IMR-90 (cell line): Measurements from ENCODE around the gene WDR37. TPM values are rescaled to one million over a fixed set of nuclear protein-coding genes. Genes with fewer than 3 reads are reported as not detected.

Experiments used
- ATAC-seq: fragments of 200-7000 bp; cut with Tn5 transposase; 2 replicates; pipeline ENCODE4 v1.9.1; 2020; ENCODE audit warnings: low read depth, mild to moderate bottlenecking, moderate library complexity
- BruUV-seq: library from RNA; stranded (reverse); fragments of 400-500 nt; replicated peaks from 2 replicates; lab custom pipeline; 2021; lab: Mats Ljungman, UMichigan
- CTCF ChIA-PET: fragments of 300-600 bp; formaldehyde crosslinking; extraction: SDS; loops from one replicate; lab custom pipeline; 2021; ENCODE audit warnings: antibody characterized with exemption; lab: Yijun Ruan, JAX
- POLR2A ChIA-PET: fragments of 300-600 bp; sonication (Branson Sonifier 250); formaldehyde crosslinking; loops from one replicate; lab custom pipeline; 2022; ENCODE audit warnings: antibody characterized with exemption; ENCODE audit not compliant: unreplicated experiment; lab: Charles Lee
- DNase-seq: peaks from one replicate; pipeline ENCODE4 v3.0.0; 2013
- H2AFZ ChIP-seq: replicated peaks from 2 replicates; pipeline ENCODE3; 2013; ENCODE audit warnings: low read length, mild to moderate bottlenecking; ENCODE audit not compliant: poor library complexity
- H2AK5ac ChIP-seq: 2 replicates; pipeline ENCODE4 v1.6.1; 2013; ENCODE audit warnings: low read depth, low read length, inconsistent platforms
- H2AK9ac ChIP-seq: replicated peaks from 2 replicates; pipeline ENCODE3; 2013; ENCODE audit warnings: mild to moderate bottlenecking, low read depth, low read length, moderate library complexity; ENCODE audit not compliant: poor library complexity
- H2BK120ac ChIP-seq: 2 replicates; pipeline ENCODE4 v1.6.1; 2013; ENCODE audit warnings: low read depth, low read length, inconsistent platforms
- H2BK15ac ChIP-seq: 3 replicates; pipeline ENCODE4 v1.6.1; 2013; ENCODE audit warnings: low read depth, low read length, inconsistent platforms
- H2BK20ac ChIP-seq: 2 replicates; pipeline ENCODE4 v1.6.1; 2013; ENCODE audit warnings: low read depth, mild to moderate bottlenecking, inconsistent platforms, low read length, moderate library complexity
- H2BK5ac ChIP-seq: 2 replicates; pipeline ENCODE4 v1.6.1; 2013; ENCODE audit warnings: mild to moderate bottlenecking, low read depth, low read length, inconsistent platforms; ENCODE audit not compliant: poor library complexity, severe bottlenecking
- H3K14ac ChIP-seq: replicated peaks from 2 replicates; pipeline ENCODE4 v1.6.1; 2013; ENCODE audit warnings: low read depth, low read length, inconsistent platforms
- H3K18ac ChIP-seq: 2 replicates; pipeline ENCODE4 v1.6.1; 2013; ENCODE audit warnings: low read depth, low read length, control low read depth
- H3K23ac ChIP-seq: 2 replicates; pipeline ENCODE4 v1.6.1; 2013; ENCODE audit warnings: low read depth, low read length, inconsistent platforms
- H3K27ac ChIP-seq: 2 replicates; pipeline ENCODE4 v1.5.1; 2013; ENCODE audit warnings: mild to moderate bottlenecking, control low read depth, low read length; ENCODE audit not compliant: insufficient read depth
- H3K27me3 ChIP-seq: 2 replicates; pipeline ENCODE4 v1.6.1; 2013; ENCODE audit warnings: low read length; ENCODE audit not compliant: control insufficient read depth, insufficient read depth
- H3K36me3 ChIP-seq: 2 replicates; pipeline ENCODE4 v1.6.1; 2013; ENCODE audit warnings: low read length, mixed read lengths; ENCODE audit not compliant: control insufficient read depth, insufficient read depth
- H3K4ac ChIP-seq: 2 replicates; pipeline ENCODE4 v1.6.1; 2013; ENCODE audit warnings: low read depth, low read length, inconsistent platforms
- H3K4me1 ChIP-seq: 2 replicates; pipeline ENCODE4 v1.6.1; 2013; ENCODE audit warnings: low read length, mixed read lengths; ENCODE audit not compliant: control insufficient read depth, insufficient read depth
- H3K4me2 ChIP-seq: 2 replicates; pipeline ENCODE4 v1.6.1; 2013; ENCODE audit warnings: low read depth, mild to moderate bottlenecking, control low read depth, low read length, moderate library complexity
- H3K4me3 ChIP-seq: 2 replicates; pipeline ENCODE4 v1.5.1; 2013; ENCODE audit warnings: low read depth, mild to moderate bottlenecking, control low read depth, low read length, moderate library complexity; ENCODE audit not compliant: insufficient read depth
- H3K56ac ChIP-seq: 2 replicates; pipeline ENCODE4 v1.6.1; 2013; ENCODE audit warnings: low read length, inconsistent platforms; ENCODE audit not compliant: insufficient read depth; ENCODE audit errors: extremely low read depth
- H3K79me1 ChIP-seq, 2 experiments: 2 replicates each; pipeline ENCODE4 v1.6.1; 2013; ENCODE audit warnings: low read length in 2 of 2, inconsistent platforms in 1 of 2, low read depth in 1 of 2
- H3K9ac ChIP-seq: 2 replicates; pipeline ENCODE4 v1.6.1; 2013; ENCODE audit warnings: low read depth, low read length, control low read depth
- H3K9me1 ChIP-seq: 2 replicates; pipeline ENCODE4 v1.6.1; 2013; ENCODE audit warnings: low read length, inconsistent platforms; ENCODE audit not compliant: insufficient read depth
- H3K9me3 ChIP-seq: 2 replicates; pipeline ENCODE4 v1.6.1; 2013; ENCODE audit warnings: low read length; ENCODE audit not compliant: control insufficient read depth, insufficient read depth
- H4K20me1 ChIP-seq: 2 replicates; pipeline ENCODE4 v1.6.1; 2013; ENCODE audit warnings: low read length, inconsistent platforms; ENCODE audit not compliant: insufficient read depth
- H4K5ac ChIP-seq: 2 replicates; pipeline ENCODE4 v1.6.1; 2013; ENCODE audit warnings: mild to moderate bottlenecking, low read depth, low read length, control low read depth
- H4K8ac ChIP-seq, 2 experiments: 2 replicates each; pipeline ENCODE4 v1.6.1; 2013; ENCODE audit warnings: low read depth in 2 of 2, low read length in 2 of 2, control low read depth in 1 of 2, inconsistent platforms in 1 of 2
- H4K91ac ChIP-seq: 2 replicates; pipeline ENCODE4 v1.6.1; 2013; ENCODE audit warnings: low read depth, low read length, inconsistent platforms; ENCODE audit not compliant: insufficient read depth
- BHLHE40 ChIP-seq: fragments of 150-350 bp; IDR thresholded peaks from 2 replicates; pipeline ENCODE4 v1.6.1; 2016; ENCODE audit warnings: mild to moderate bottlenecking, low read depth, low read length
- CTCF ChIP-seq: conservative IDR thresholded peaks from 2 replicates; pipeline ENCODE4 v1.5.1; 2012; ENCODE audit warnings: mild to moderate bottlenecking, low read depth, low read length, improper control_type of control experiment
- MAZ ChIP-seq: IDR thresholded peaks from 2 replicates; pipeline ENCODE4 v1.6.1; 2012; ENCODE audit warnings: low read depth, mild to moderate bottlenecking, low read length, improper control_type of control experiment, moderate library complexity, borderline replicate concordance
- POLR2A ChIP-seq: IDR thresholded peaks from 2 replicates; pipeline ENCODE4 v1.6.1; 2012; ENCODE audit warnings: mild to moderate bottlenecking, low read depth, low read length
- RAD21 ChIP-seq: IDR thresholded peaks from 2 replicates; pipeline ENCODE4 v1.6.1; 2012; ENCODE audit warnings: low read length, improper control_type of control experiment
- RFX5 ChIP-seq: IDR thresholded peaks from 2 replicates; pipeline ENCODE4 v1.8.0; 2012; ENCODE audit warnings: low read depth, mild to moderate bottlenecking, low read length, moderate library complexity
- WGBS, 2 experiments: methylation state at CpG; one replicate each; pipeline versions ENCODE4 v1.1.5 to v1.1.7; 2013; ENCODE audit warnings: missing lambda C conversion rate in 2 of 2; ENCODE audit not compliant: insufficient read length in 1 of 2; ENCODE audit errors: extremely low coverage in 2 of 2; 5-methylcytosine and 5-hydroxymethylcytosine counted together
- dilution Hi-C: fragments of 300-500 bp; cut with HindIII; formaldehyde crosslinking; loops from one replicate; pipeline ENCODE4 v1.14.3; 2018; ENCODE audit warnings: low sequenced_read_pairs; ENCODE audit not compliant: unreplicated experiment
- in situ Hi-C: fragments of 300-500 bp; cut with MboI; formaldehyde crosslinking; loops from 3 replicates; pipeline ENCODE4 v1.14.3; 2019; ENCODE audit warnings: low sequenced_read_pairs, inconsistent platforms, mixed read lengths
- intact Hi-C: fragments of 100-400 bp; cut with micrococcal nuclease; formaldehyde crosslinking; loops from 2 replicates; pipeline ENCODE4 v1.10.0; 2022
- polyA plus RNA-seq, 3 experiments: library from polyadenylated mRNA; depleted of rRNA; stranded (reverse); fragments of >200 nt; gene quantifications; 2 replicates each; pipeline ENCODE4 v1.2.3, GENCODE V29; 2012; ENCODE audit warnings: low replicate concordance in 1 of 3
- total RNA-seq: library from RNA; depleted of rRNA; stranded (reverse); fragments of >200 nt; gene quantifications from 2 replicates; pipeline ENCODE4 v1.2.3, GENCODE V29; 2012

Gene WDR37
- total and polyA plus RNA-seq, 2 of the 4 experiments (the other 2 are of a cell fraction), result 12.7 to 14.5 TPM

- peaks cover 41 to 67% of the 10 kb centered on the region in 2 experiments for H3K79me1 ChIP-seq
- no peak overlapping the region for H2AFZ ChIP-seq
- no TSS peak for BruUV-seq
- H4K91ac ChIP-seq, result no peak overlapping the region
- peaks cover 24% of the 10 kb centered on the region for H4K20me1 ChIP-seq
- H4K8ac ChIP-seq, result no peak overlapping the region
- H3K23ac ChIP-seq, result no peak overlapping the region
- no peak overlapping the region for H2BK5ac ChIP-seq
- TF ChIP-seq CTCF, result no peak
- TF ChIP-seq RFX5, result no peak
- TF ChIP-seq BHLHE40, result no peak
- TF ChIP-seq POLR2A, result no peak
- no peak for TF ChIP-seq MAZ
- TF ChIP-seq RAD21, result no peak
- H2AK9ac ChIP-seq, result no peak overlapping the region
- WGBS, 2 experiments, result 92% methylated on average over 2 of the region's 8 CpGs; no CpG with 5 or more reads in 1 of the 2 experiments
- H3K27ac ChIP-seq, result no peak overlapping the region
- H3K14ac ChIP-seq, result no peak overlapping the region
- H2BK120ac ChIP-seq, result no peak overlapping the region
- H2BK15ac ChIP-seq, result no peak overlapping the region
- no peak overlapping the region for H3K4ac ChIP-seq
- ATAC-seq (no peak), DNase-seq (no peak)
- dilution Hi-C loops, result no loop called here
- H3K9me1 ChIP-seq, result peaks cover 12% of the 10 kb centered on the region
- H3K4me2 ChIP-seq, result no peak overlapping the region
- no peak overlapping the region for H4K5ac ChIP-seq
- H2BK20ac ChIP-seq, result no peak overlapping the region
- no peak overlapping the region for H3K56ac ChIP-seq
- no peaks in the 10 kb centered on the region for H3K9me3 ChIP-seq
- CTCF ChIA-PET, result no interaction called here
- in situ Hi-C loops, result no loop called here
- intact Hi-C loops, result no loop called here
- H2AK5ac ChIP-seq, result 0 out of 2 replicates have a peak overlapping the region, but pooled peaks have one; percentile 27
- no peaks in the 10 kb centered on the region for H3K27me3 ChIP-seq
- no peak overlapping the region for H3K4me3 ChIP-seq
- H3K18ac ChIP-seq, result no peak overlapping the region
- POLR2A ChIA-PET, result no interaction called here
- H3K9ac ChIP-seq, result no peak overlapping the region
- H3K36me3 ChIP-seq, result peaks cover 5% of the 10 kb centered on the region
- H3K4me1 ChIP-seq, result no peaks in the 10 kb centered on the region; the same call in 1 of the 2 replicates
Measured at GRCh38 chr10:1059902-1060301, 3.7 kb downstream of the WDR37 start.
